Body of pancreas (tissue), 4 donors: Measurements from ENCODE around the gene SLC5A10. TPM values are rescaled to one million over a fixed set of nuclear protein-coding genes. Genes with fewer than 3 reads are reported as not detected.

Experiments
- ATAC-seq: fragments of 150-250 bp; one replicate; pipeline ENCODE4 v1.9.1; 2016
- DNase-seq, 4 donors: peaks; one replicate each; pipeline ENCODE4 v3.0.0-alpha.2; 2019
- H3K27ac ChIP-seq, 4 donors: fragments of 200-600 bp; sonication (generic); 1 replicate in 3 of 4; 2 replicates in 1 of 4; pipeline versions ENCODE4 v1.5.1 to v1.6.1; 2016 to 2019; ENCODE audit warnings: mild to moderate bottlenecking in 1 of 4, mixed read lengths in 1 of 4, moderate library complexity in 1 of 4
- H3K27me3 ChIP-seq, 2 donors: fragments of 200-600 bp; sonication (generic); one replicate each; pipeline ENCODE4 v1.6.0; 2016; ENCODE audit warnings: mild to moderate bottlenecking in 1 of 2
- H3K36me3 ChIP-seq, 2 donors: fragments of 200-600 bp; sonication (generic); replicated peaks in 1 of 2; 2 replicates each; pipeline ENCODE4 v1.5.1; 2016; ENCODE audit warnings: low read depth in 2 of 2; ENCODE audit not compliant: insufficient read depth in 1 of 2
- H3K4me1 ChIP-seq: fragments of 200-600 bp; sonication (generic); one replicate; pipeline ENCODE4 v1.6.0; 2016
- H3K4me3 ChIP-seq, 2 donors: fragments of 200-600 bp; sonication (generic); 1 replicate in 1 of 2; 2 replicates in 1 of 2; pipeline ENCODE4 v1.5.1; 2016 to 2019
- H3K9me3 ChIP-seq, 3 donors: fragments of 200-600 bp; sonication (generic); 1 replicate in 2 of 3; 2 replicates in 1 of 3; pipeline ENCODE4 v1.5.1; 2016
- POLR2A ChIP-seq, 3 donors: fragments of 450-650 bp; IDR thresholded peaks; one replicate each; pipeline ENCODE4 v1.6.1; 2016; ENCODE audit warnings: antibody characterized with exemption in 3 of 3, mild to moderate bottlenecking in 2 of 3
- WGBS, 2 donors: methylation state at CpG; one replicate each; pipeline ENCODE4 v1.1.5; 2017; 5-methylcytosine and 5-hydroxymethylcytosine counted together
- intact Hi-C: fragments of 100-400 bp; cut with DNase I; formaldehyde crosslinking; loops from one replicate; pipeline ENCODE4 v1.15.1; 2023
- total RNA-seq, 2 donors: library from RNA; depleted of rRNA; stranded (reverse); fragments of >200 nt; gene quantifications; one replicate each; pipeline ENCODE4 v1.1.0, GENCODE V29; 2016
- TF ChIP-seq, protein P1 (sequence below), 7 experiments: fragments of 450-650 bp in 4 of 7; fragments of 200-600 bp in 3 of 7; sonication (generic) in 3 of 7; IDR thresholded peaks; one replicate each; pipeline ENCODE4 v1.5.1; 2016 to 2019; ENCODE audit warnings: antibody characterized with exemption in 7 of 7

The SLC5A10 gene
- total RNA-seq, 2 donors from 2014 or later, result not detected

GRCh38 chr17:19005789-19006430 is 53.9 kb downstream of the SLC5A10 start:
- Histone ChIP-seq H3K4me1 (peaks cover 36% of the 10 kb centered on the region), H3K36me3 (no peaks in the 10 kb centered on the region), H3K27me3 (no peaks in the 10 kb centered on the region), H3K27ac (peak overlapping the region in 1 of 4 donors; percentile 83), H3K9me3 (no peaks in the 10 kb centered on the region), H3K4me3 (no peak overlapping the region)
- WGBS, 2 donors, result 79 to 90% methylated on average over 4 of the region's 4 CpGs
- TF ChIP-seq, protein P1, sequence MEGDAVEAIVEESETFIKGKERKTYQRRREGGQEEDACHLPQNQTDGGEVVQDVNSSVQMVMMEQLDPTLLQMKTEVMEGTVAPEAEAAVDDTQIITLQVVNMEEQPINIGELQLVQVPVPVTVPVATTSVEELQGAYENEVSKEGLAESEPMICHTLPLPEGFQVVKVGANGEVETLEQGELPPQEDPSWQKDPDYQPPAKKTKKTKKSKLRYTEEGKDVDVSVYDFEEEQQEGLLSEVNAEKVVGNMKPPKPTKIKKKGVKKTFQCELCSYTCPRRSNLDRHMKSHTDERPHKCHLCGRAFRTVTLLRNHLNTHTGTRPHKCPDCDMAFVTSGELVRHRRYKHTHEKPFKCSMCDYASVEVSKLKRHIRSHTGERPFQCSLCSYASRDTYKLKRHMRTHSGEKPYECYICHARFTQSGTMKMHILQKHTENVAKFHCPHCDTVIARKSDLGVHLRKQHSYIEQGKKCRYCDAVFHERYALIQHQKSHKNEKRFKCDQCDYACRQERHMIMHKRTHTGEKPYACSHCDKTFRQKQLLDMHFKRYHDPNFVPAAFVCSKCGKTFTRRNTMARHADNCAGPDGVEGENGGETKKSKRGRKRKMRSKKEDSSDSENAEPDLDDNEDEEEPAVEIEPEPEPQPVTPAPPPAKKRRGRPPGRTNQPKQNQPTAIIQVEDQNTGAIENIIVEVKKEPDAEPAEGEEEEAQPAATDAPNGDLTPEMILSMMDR (IDR thresholded peaks at IDR 0.05), result no peak
- TF ChIP-seq POLR2A (IDR thresholded peaks at IDR 0.05), result no peak
- ATAC-seq (no peak), DNase-seq (no peak)
- intact Hi-C loops, result no loop called here

- ATAC-seq, result no peak
- TF ChIP-seq, protein P1 (IDR thresholded peaks at IDR 0.05), result no peak
- TF ChIP-seq POLR2A (IDR thresholded peaks at IDR 0.05), result no peak
- no peaks in the 10 kb centered on the region for H3K36me3 ChIP-seq
- H3K4me1 ChIP-seq, result peaks cover 28% of the 10 kb centered on the region
- no peak for DNase-seq
- H3K4me3 ChIP-seq, result no peak overlapping the region
- intact Hi-C loops, result no loop called here
- no peaks in the 10 kb centered on the region for H3K27me3 ChIP-seq
- no peak overlapping the region for H3K27ac ChIP-seq
- H3K9me3 ChIP-seq, result no peaks in the 10 kb centered on the region
Observed at GRCh38 chr17:19006698-19007097, 54.7 kb downstream of the SLC5A10 start.

DNA sequence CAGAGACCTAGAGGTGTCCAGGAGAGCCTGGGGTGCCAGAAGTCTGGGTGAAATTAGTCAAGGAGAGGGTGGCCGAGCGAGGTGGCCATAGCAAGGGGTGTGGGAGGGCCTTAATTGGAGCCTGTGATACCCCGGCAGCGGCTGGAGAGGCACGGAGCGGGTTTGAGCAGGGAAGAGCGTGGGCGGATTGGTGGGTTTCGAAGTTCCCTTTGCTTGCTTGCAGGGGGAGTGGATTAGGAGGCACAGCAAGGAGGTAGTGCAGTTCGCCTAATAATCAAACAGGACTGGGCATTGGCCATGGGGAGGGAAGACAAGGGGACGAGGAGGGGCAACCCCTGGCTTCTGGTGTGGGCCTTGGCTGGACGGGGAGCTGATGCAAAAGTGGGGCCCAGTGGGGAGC is 58.0 kb downstream of the SLC5A10 start:
- Histone ChIP-seq H3K27ac (no peak overlapping the region), H3K36me3 (no peaks in the 10 kb centered on the region), H3K4me3 (no peak overlapping the region), H3K4me1 (peaks cover 3% of the 10 kb centered on the region), H3K9me3 (no peaks in the 10 kb centered on the region), H3K27me3 (no peaks in the 10 kb centered on the region)
- ATAC-seq (no peak), DNase-seq (no peak)
- intact Hi-C loops, result no loop called here
- 92 to 93% methylated on average over 12 of the region's 12 CpGs for WGBS, 2 donors
- TF ChIP-seq, protein P1 (IDR thresholded peaks at IDR 0.05), result no peak
- TF ChIP-seq POLR2A (IDR thresholded peaks at IDR 0.05), result no peak

- ATAC-seq, result no peak
- H3K27ac ChIP-seq, result no peak overlapping the region
- intact Hi-C loops, result no loop called here
- no peaks in the 10 kb centered on the region for H3K9me3 ChIP-seq
- H3K27me3 ChIP-seq, result no peaks in the 10 kb centered on the region
- 61 to 64% methylated on average over 10 to 11 of the region's 11 CpGs for WGBS, 2 donors
- DNase-seq, result no peak
- H3K4me1 ChIP-seq, result no peaks in the 10 kb centered on the region
- TF ChIP-seq, protein P1 (IDR thresholded peaks at IDR 0.05), result no peak
- TF ChIP-seq POLR2A (IDR thresholded peaks at IDR 0.05), result no peak
- no peaks in the 10 kb centered on the region for H3K36me3 ChIP-seq
- no peak overlapping the region for H3K4me3 ChIP-seq
Observed at GRCh38 chr17:19010729-19011505, 59.0 kb downstream of the SLC5A10 start.
